MM.1S (cell line): Measurements from ENCODE around the gene VAC14.

Source experiments
- DNase-seq: peaks from one replicate; pipeline ENCODE4 v3.0.0-alpha.2; 2015
- H2AFZ ChIP-seq: fragments of 300-600 bp; sonication (generic); 2 replicates; pipeline ENCODE4 v1.6.0; 2016; ENCODE audit warnings: antibody characterized with exemption, low read length
- H3F3A ChIP-seq: fragments of 300-600 bp; sonication (generic); 2 replicates; pipeline ENCODE4 v1.6.1; 2016; ENCODE audit warnings: mild to moderate bottlenecking, antibody characterized with exemption, low read length, moderate library complexity, mixed read lengths; ENCODE audit not compliant: insufficient read depth
- H3K27ac ChIP-seq: fragments of 300-600 bp; sonication (generic); 2 replicates; pipeline ENCODE4 v1.5.1; 2016; ENCODE audit warnings: mild to moderate bottlenecking, low read length
- H3K27me3 ChIP-seq: fragments of 300-600 bp; sonication (generic); replicated peaks from 2 replicates; pipeline ENCODE4 v1.6.0; 2016; ENCODE audit warnings: low read length; ENCODE audit not compliant: insufficient read depth
- H3K36me3 ChIP-seq: fragments of 300-600 bp; sonication (generic); replicated peaks from 2 replicates; pipeline ENCODE4 v1.6.1; 2016; ENCODE audit warnings: mild to moderate bottlenecking, low read length, mixed read lengths; ENCODE audit not compliant: insufficient read depth
- H3K4me1 ChIP-seq: fragments of 300-600 bp; sonication (generic); 2 replicates; pipeline ENCODE4 v1.6.1; 2016; ENCODE audit warnings: low read length, mixed read lengths
- H3K4me2 ChIP-seq: fragments of 300-600 bp; sonication (generic); 2 replicates; pipeline ENCODE4 v1.6.0; 2016; ENCODE audit warnings: low read depth, low read length
- H3K4me3 ChIP-seq: fragments of 300-600 bp; sonication (generic); 2 replicates; pipeline ENCODE4 v1.5.1; 2016; ENCODE audit warnings: low read length, mixed read lengths
- H3K79me2 ChIP-seq: fragments of 300-600 bp; sonication (generic); 2 replicates; pipeline ENCODE4 v1.6.1; 2016; ENCODE audit warnings: mixed run types, low read length, mixed read lengths
- H3K9ac ChIP-seq: fragments of 300-600 bp; sonication (generic); 2 replicates; pipeline ENCODE4 v1.6.1; 2016; ENCODE audit warnings: low read length, mixed read lengths
- H3K9me2 ChIP-seq: fragments of 300-600 bp; sonication (generic); replicated peaks from 2 replicates; pipeline ENCODE4 v1.6.1; 2016; ENCODE audit warnings: mild to moderate bottlenecking, low read length, mixed read lengths; ENCODE audit not compliant: insufficient read depth
- H3K9me3 ChIP-seq: fragments of 300-600 bp; sonication (generic); replicated peaks from 2 replicates; pipeline ENCODE4 v1.6.1; 2016; ENCODE audit warnings: mild to moderate bottlenecking, low read length, mixed read lengths; ENCODE audit not compliant: insufficient read depth
- H4K20me1 ChIP-seq: fragments of 300-600 bp; sonication (generic); 2 replicates; pipeline ENCODE4 v1.6.1; 2016; ENCODE audit warnings: mild to moderate bottlenecking, low read length, moderate library complexity, mixed read lengths; ENCODE audit not compliant: insufficient read depth
- CTCF ChIP-seq: fragments of 300-600 bp; sonication (generic); IDR thresholded peaks from 2 replicates; pipeline ENCODE4 v1.5.1; 2016; ENCODE audit warnings: antibody characterized with exemption, low read length, mixed read lengths
- EZH2 ChIP-seq: fragments of 300-600 bp; sonication (generic); optimal IDR thresholded peaks from 2 replicates; pipeline ENCODE3; 2017; ENCODE audit warnings: low read depth, mild to moderate bottlenecking, antibody characterized with exemption, low read length, mixed read lengths
- EZH2phosphoT487 ChIP-seq: fragments of 300-600 bp; sonication (generic); IDR thresholded peaks from 2 replicates; pipeline ENCODE4 v1.6.1; 2018; ENCODE audit warnings: antibody characterized with exemption, low read length

The VAC14 gene

GRCh38 chr16:70688246-70688742, 112.7 kb downstream of the VAC14 start:
- TF ChIP-seq EZH2phosphoT487 (no peak), CTCF (no peak), EZH2 (no peak)
- H3K9me2 ChIP-seq, result no peaks in the 10 kb centered on the region
- H3F3A ChIP-seq, result peaks cover 3% of the 10 kb centered on the region; the same call in 1 of the 2 replicates
- no peaks in the 10 kb centered on the region for H3K36me3 ChIP-seq
- H3K4me2 ChIP-seq, result no peak overlapping the region
- H3K4me1 ChIP-seq, result no peaks in the 10 kb centered on the region
- H3K27me3 ChIP-seq, result no peaks in the 10 kb centered on the region; the same call in 1 of the 2 replicates
- no peaks in the 10 kb centered on the region for H3K79me2 ChIP-seq
- H3K9ac ChIP-seq, result no peak overlapping the region
- no peaks in the 10 kb centered on the region for H4K20me1 ChIP-seq
- no peak overlapping the region for H3K27ac ChIP-seq
- no peak for DNase-seq
- no peak overlapping the region for H3K4me3 ChIP-seq
- H2AFZ ChIP-seq, result no peak overlapping the region
- H3K9me3 ChIP-seq, result no peaks in the 10 kb centered on the region

- Histone ChIP-seq H3F3A (peaks cover 3% of the 10 kb centered on the region; the same call in 1 of the 2 replicates), H3K4me2 (no peak overlapping the region), H3K36me3 (no peaks in the 10 kb centered on the region), H3K27ac (no peak overlapping the region), H3K9me3 (no peaks in the 10 kb centered on the region), H3K9me2 (no peaks in the 10 kb centered on the region), H3K4me1 (no peaks in the 10 kb centered on the region), H2AFZ (no peak overlapping the region), H3K79me2 (no peaks in the 10 kb centered on the region), H3K27me3 (no peaks in the 10 kb centered on the region; the same call in 1 of the 2 replicates), H3K4me3 (no peak overlapping the region), H3K9ac (no peak overlapping the region), H4K20me1 (no peaks in the 10 kb centered on the region)
- no peak for DNase-seq
- TF ChIP-seq CTCF, result no peak
- TF ChIP-seq EZH2, result no peak
- TF ChIP-seq EZH2phosphoT487, result no peak
Observed at GRCh38 chr16:70687671-70688245, 113.2 kb downstream of the VAC14 start.

- Histone ChIP-seq H3F3A (peaks cover 3% of the 10 kb centered on the region; the same call in 1 of the 2 replicates), H3K4me1 (no peaks in the 10 kb centered on the region), H3K9me3 (no peaks in the 10 kb centered on the region), H3K9ac (no peak overlapping the region), H3K4me2 (no peak overlapping the region), H3K4me3 (no peak overlapping the region), H3K27ac (no peak overlapping the region), H3K27me3 (no peaks in the 10 kb centered on the region; the same call in 1 of the 2 replicates), H4K20me1 (no peaks in the 10 kb centered on the region), H3K79me2 (no peaks in the 10 kb centered on the region), H2AFZ (no peak overlapping the region), H3K36me3 (no peaks in the 10 kb centered on the region), H3K9me2 (no peaks in the 10 kb centered on the region)
- no peak for DNase-seq
- TF ChIP-seq EZH2, result no peak
- no peak for TF ChIP-seq CTCF
- no peak for TF ChIP-seq EZH2phosphoT487
Observed at GRCh38 chr16:70687102-70687511, 113.9 kb downstream of the VAC14 start.
